ENCODE results near the gene LCK. TPM values are rescaled to one million over a fixed set of nuclear protein-coding genes. Genes with fewer than 3 reads are reported as not detected.

LCK gene
- total and polyA plus RNA-seq, 2 experiments from 2014 or later, result 33.2 to 86.6 TPM

GRCh38 chr1:32289256-32289655 is 38.2 kb downstream of the LCK start:
- no peak for ATAC-seq
- Histone ChIP-seq H3K27me3 (ENCODE audit: insufficient read depth) (no peaks in the 10 kb centered on the region), H3K4me1 (ENCODE audit: insufficient read depth) (peaks cover 8% of the 10 kb centered on the region)

More at GRCh38 chr1:32289256-32289655, 38.2 kb downstream of the LCK start:
- peaks cover 2% of the 10 kb centered on the region; the same call in 1 of the 2 replicates for H3K36me3 ChIP-seq (ENCODE audit: insufficient read depth)
- H4K20me1 ChIP-seq (replicated peaks; ENCODE audit: insufficient read depth), result peaks cover 7% of the 10 kb centered on the region; the same call in 1 of the 2 replicates
- no peaks in the 10 kb centered on the region for H3K9me2 ChIP-seq (ENCODE audit: insufficient read depth)
- no peak overlapping the region for H3K4me3 ChIP-seq
- Mint-ChIP-seq H3K27ac (no peak overlapping the region), H3K9me3 (no peaks in the 10 kb centered on the region; the same call in 2 of the 3 replicates), H3K4me3 (no peak overlapping the region), H3K27me3 (ENCODE audit: insufficient read depth, low read depth, poor library complexity) (peaks cover 18% of the 10 kb centered on the region), H3K4me1 (peaks cover 11% of the 10 kb centered on the region), H3K36me3 (ENCODE audit: low read depth) (peaks cover 25% of the 10 kb centered on the region)
- no peak overlapping the region for H3K27ac ChIP-seq (ENCODE audit: low read depth)
- 0 out of 2 replicates have a peak, but pooled peaks cover 6% of the 10 kb centered on the region for H3F3A ChIP-seq (replicated peaks; ENCODE audit: low read depth)
- TF ChIP-seq POLR2AphosphoS5 (IDR thresholded peaks at IDR 0.05; ENCODE audit: low read depth), result no peak
- no peak for TF ChIP-seq ZNF462 (CRISPR knock-in tag; IDR thresholded peaks at IDR 0.05)
- TF ChIP-seq ZNF114 (CRISPR knock-in tag; IDR thresholded peaks at IDR 0.05), result no peak
- no peak for TF ChIP-seq CTCF (conservative IDR thresholded peaks at IDR 0.05; ENCODE audit: low read depth in 2 of 2)
- TF ChIP-seq ZNF331 (CRISPR knock-in tag; IDR thresholded peaks at IDR 0.05; ENCODE audit: low read depth), result no peak
- TF ChIP-seq ETS1 (IDR thresholded peaks at IDR 0.05), result no peak
- TF ChIP-seq EZH2 (IDR thresholded peaks at IDR 0.05; ENCODE audit: low read depth, unreplicated experiment), result no peak
- no peak for TF ChIP-seq CREB1 (CRISPR knock-in tag; IDR thresholded peaks at IDR 0.05; ENCODE audit: low read depth)
- no peak for TF ChIP-seq EZH2phosphoT487 (IDR thresholded peaks at IDR 0.05; ENCODE audit: unreplicated experiment)
- no peak for TF ChIP-seq REST (IDR thresholded peaks at IDR 0.05; ENCODE audit: unreplicated experiment)
- no peak for TF ChIP-seq STAT1 (IDR thresholded peaks at IDR 0.05; ENCODE audit: unreplicated experiment)
- TF ChIP-seq JUNB (IDR thresholded peaks at IDR 0.05; ENCODE audit: unreplicated experiment), result no peak
- no peak for TF ChIP-seq NANOG (IDR thresholded peaks at IDR 0.05; ENCODE audit: borderline replicate concordance)
- peaks cover 22% of the 10 kb centered on the region for H3K79me2 ChIP-seq (replicated peaks; ENCODE audit: insufficient read depth)
- H3K4me2 ChIP-seq, result no peak overlapping the region
- H2AFZ ChIP-seq, result no peak overlapping the region
- no peak for DNase-seq (ENCODE audit: low spot score)

Data from GM23338 (cell line).